Fibroblast of pulmonary artery (primary cell): ENCODE data around the gene RARRES2.
A peak's percentile ranks its signal among the peaks of the same experiment; 100 is the strongest.

Experiments
- DNase-seq: peaks from one replicate; pipeline ENCODE4 v3.0.0-alpha.2; 2010; ENCODE audit warnings: low read depth
- H3K4me3 ChIP-seq: replicated peaks from 2 replicates; pipeline ENCODE4 v1.5.1; 2011; ENCODE audit warnings: low read depth, mild to moderate bottlenecking, control low read depth, low read length, moderate library complexity
- TF ChIP-seq, protein P1 (sequence below): IDR thresholded peaks from 2 replicates; pipeline ENCODE4 v1.5.1; 2011; ENCODE audit warnings: mild to moderate bottlenecking, control low read depth, low read length, inconsistent platforms; ENCODE audit errors: missing control alignments

Gene RARRES2

DNA sequence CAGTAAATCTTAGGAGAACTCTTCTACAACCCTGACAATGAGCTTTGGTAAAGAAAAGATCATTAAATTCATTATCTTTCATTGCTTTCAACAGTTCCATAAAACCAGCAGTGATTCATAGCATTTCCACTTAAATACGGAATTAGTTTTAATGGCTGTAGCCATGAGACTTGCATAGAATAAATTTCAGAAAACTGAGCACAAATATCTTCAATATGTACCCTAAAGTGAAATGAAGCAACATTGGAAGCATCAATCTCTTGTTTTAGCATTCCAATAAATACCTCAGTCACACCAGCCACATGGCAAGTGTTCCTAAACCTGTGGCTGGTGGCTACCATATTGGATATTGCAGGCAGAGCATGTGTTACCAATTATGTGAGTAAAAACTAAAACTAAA lies 3.6 kb upstream of the RARRES2 start:
- no peak for DNase-seq
- TF ChIP-seq, protein P1, sequence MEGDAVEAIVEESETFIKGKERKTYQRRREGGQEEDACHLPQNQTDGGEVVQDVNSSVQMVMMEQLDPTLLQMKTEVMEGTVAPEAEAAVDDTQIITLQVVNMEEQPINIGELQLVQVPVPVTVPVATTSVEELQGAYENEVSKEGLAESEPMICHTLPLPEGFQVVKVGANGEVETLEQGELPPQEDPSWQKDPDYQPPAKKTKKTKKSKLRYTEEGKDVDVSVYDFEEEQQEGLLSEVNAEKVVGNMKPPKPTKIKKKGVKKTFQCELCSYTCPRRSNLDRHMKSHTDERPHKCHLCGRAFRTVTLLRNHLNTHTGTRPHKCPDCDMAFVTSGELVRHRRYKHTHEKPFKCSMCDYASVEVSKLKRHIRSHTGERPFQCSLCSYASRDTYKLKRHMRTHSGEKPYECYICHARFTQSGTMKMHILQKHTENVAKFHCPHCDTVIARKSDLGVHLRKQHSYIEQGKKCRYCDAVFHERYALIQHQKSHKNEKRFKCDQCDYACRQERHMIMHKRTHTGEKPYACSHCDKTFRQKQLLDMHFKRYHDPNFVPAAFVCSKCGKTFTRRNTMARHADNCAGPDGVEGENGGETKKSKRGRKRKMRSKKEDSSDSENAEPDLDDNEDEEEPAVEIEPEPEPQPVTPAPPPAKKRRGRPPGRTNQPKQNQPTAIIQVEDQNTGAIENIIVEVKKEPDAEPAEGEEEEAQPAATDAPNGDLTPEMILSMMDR, result no peak

DNA sequence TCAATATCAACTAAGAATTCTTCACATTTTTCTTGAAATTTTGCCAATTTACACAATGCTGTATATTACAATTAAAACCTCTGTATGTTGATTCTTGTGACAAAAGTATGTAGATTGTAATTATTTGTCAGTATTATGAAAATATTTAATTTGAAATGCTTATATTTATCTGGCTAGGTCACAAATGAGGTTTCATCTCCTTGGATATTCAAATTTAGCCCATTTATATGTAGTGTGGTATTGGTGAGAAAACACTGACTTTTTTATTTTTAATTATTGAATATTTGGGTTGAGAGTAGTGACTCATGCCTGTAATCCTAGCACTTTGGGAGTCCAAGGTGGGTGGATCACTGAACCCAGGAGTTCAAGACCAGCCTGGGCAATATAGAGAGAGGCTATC lies 2.9 kb upstream of the RARRES2 start:
- TF ChIP-seq, protein P1, result no peak
- no peak for DNase-seq
- no peak overlapping the region for H3K4me3 ChIP-seq

More for the DNA sequence above, 3.6 kb upstream of the RARRES2 start:
- H3K4me3 ChIP-seq, result no peak overlapping the region

DNA sequence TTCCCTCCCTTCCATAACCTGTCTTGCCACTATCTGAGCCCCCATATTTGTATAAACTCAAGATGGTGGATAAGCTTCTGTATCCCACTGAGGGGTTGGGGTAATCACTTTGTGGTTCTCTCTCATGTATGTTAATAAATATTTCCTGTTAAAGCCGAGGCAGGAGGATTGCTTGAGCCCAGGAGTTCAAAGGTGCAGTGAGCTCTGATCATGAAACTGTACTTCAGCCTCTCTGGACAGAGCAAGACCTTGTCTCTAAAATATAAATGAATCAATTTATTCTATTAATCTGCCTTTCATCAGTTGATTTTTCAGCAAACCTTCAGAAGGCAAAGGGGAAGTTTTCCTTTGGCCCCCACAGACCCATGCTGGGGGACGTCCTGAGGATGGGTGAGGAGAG lies 1.8 kb upstream of the RARRES2 start:
- no peak for DNase-seq
- TF ChIP-seq, protein P1, result no peak
- no peak overlapping the region for H3K4me3 ChIP-seq

- DNase-seq, result no peak
- no peak overlapping the region for H3K4me3 ChIP-seq
- TF ChIP-seq, protein P1, result no peak
These were observed 636 bp upstream of the RARRES2 start for GRCh38 chr7:150342121-150342408.

DNA sequence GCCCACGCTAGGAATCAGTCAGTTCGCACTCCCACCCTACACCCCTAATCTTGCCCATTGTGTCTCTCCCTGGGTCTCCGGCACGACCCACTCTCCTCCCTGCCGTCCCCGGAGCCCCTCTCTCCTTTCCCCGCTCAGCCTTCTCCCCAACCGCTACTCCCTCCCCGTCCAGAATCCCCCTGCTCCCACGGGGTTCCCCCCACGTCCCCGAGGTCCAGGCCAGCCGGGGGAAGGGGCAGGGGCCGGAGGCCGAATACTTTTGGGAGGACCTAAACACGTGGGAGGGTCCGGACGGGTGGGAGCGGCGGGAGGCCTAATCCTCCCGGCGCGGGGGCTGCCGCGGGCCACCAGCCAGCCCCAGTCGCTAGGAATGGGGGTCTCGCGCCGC lies 560 bp downstream of the RARRES2 start:
- TF ChIP-seq, protein P1, result no peak
- peak overlapping the region; percentile 64 for H3K4me3 ChIP-seq
- no peak for DNase-seq

DNA sequence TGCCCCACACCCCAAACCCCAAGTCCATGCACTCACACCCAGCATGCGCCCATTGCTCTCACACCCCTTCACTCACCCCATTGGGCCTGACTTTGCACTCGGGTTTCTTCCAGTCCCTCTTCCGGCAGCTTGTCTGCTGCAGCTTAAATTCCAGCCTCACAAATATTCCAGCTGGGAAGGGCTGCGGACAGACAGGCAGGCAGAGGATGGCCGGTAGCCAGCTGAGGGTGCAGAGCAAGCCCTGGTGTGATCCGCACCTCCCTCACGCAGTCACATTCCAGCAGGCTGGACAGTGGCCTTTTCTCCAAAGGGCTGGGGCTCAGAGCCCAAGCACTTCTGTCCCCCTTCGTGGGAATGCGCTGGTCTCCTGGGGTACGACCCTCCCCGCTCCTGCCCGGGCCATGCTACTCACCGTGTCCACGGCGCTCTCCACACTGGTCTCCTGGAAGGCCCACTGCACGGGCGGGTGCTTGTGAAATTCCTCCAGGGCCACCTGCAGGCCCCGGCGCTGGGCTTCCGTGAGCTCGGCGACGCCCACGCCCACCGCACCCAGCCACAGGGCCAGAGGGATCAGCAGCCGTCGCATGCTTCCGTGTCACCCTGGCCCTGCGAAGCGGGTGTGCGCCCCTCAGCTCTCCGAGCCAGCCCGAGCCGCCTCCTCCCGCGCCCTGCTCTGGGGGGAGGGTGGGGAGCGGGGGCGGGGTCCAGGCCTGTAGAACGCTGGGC lies 1.2 kb downstream of the RARRES2 start:
- peak; percentile 66 for DNase-seq
- TF ChIP-seq, protein P1, result no peak
- peak overlapping the region; percentile 64 for H3K4me3 ChIP-seq

- no peak for DNase-seq
- H3K4me3 ChIP-seq, result peak overlapping the region; percentile 64
- TF ChIP-seq, protein P1, result no peak
These were observed 2.0 kb downstream of the RARRES2 start for GRCh38 chr7:150339409-150339809.
